ENCODE measurements around the gene MEG3. TPM values are rescaled to one million over a fixed set of nuclear protein-coding genes. Genes with fewer than 3 reads are reported as not detected.

MEG3 gene
- total and polyA plus RNA-seq, 2 of the 8 experiments (the other 6 are each of a cell fraction or from before 2014, with no cell fraction given), result 0.17 to 1.1 TPM

DNA sequence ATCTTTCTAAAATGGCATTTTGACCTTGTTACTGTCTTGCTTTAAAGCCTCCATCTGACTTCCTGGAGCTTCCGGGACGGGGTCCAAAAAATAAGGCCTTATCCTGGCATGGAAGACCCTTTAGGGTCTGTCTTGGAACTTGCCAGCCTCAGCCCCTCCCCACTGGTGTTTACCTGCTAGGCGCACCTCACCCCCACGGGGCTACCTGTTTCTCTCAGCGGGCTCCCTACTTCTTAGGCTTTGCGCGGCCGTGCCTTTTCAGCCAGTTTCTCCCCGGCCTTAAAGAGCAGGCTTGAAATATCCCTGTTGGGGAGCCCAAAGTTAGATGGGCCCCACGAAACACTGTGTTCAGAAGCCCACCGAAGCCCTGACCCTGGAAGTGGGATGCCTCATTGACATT, 72.5 kb downstream of the MEG3 start (continued):
- TF ChIP-seq, protein P1, sequence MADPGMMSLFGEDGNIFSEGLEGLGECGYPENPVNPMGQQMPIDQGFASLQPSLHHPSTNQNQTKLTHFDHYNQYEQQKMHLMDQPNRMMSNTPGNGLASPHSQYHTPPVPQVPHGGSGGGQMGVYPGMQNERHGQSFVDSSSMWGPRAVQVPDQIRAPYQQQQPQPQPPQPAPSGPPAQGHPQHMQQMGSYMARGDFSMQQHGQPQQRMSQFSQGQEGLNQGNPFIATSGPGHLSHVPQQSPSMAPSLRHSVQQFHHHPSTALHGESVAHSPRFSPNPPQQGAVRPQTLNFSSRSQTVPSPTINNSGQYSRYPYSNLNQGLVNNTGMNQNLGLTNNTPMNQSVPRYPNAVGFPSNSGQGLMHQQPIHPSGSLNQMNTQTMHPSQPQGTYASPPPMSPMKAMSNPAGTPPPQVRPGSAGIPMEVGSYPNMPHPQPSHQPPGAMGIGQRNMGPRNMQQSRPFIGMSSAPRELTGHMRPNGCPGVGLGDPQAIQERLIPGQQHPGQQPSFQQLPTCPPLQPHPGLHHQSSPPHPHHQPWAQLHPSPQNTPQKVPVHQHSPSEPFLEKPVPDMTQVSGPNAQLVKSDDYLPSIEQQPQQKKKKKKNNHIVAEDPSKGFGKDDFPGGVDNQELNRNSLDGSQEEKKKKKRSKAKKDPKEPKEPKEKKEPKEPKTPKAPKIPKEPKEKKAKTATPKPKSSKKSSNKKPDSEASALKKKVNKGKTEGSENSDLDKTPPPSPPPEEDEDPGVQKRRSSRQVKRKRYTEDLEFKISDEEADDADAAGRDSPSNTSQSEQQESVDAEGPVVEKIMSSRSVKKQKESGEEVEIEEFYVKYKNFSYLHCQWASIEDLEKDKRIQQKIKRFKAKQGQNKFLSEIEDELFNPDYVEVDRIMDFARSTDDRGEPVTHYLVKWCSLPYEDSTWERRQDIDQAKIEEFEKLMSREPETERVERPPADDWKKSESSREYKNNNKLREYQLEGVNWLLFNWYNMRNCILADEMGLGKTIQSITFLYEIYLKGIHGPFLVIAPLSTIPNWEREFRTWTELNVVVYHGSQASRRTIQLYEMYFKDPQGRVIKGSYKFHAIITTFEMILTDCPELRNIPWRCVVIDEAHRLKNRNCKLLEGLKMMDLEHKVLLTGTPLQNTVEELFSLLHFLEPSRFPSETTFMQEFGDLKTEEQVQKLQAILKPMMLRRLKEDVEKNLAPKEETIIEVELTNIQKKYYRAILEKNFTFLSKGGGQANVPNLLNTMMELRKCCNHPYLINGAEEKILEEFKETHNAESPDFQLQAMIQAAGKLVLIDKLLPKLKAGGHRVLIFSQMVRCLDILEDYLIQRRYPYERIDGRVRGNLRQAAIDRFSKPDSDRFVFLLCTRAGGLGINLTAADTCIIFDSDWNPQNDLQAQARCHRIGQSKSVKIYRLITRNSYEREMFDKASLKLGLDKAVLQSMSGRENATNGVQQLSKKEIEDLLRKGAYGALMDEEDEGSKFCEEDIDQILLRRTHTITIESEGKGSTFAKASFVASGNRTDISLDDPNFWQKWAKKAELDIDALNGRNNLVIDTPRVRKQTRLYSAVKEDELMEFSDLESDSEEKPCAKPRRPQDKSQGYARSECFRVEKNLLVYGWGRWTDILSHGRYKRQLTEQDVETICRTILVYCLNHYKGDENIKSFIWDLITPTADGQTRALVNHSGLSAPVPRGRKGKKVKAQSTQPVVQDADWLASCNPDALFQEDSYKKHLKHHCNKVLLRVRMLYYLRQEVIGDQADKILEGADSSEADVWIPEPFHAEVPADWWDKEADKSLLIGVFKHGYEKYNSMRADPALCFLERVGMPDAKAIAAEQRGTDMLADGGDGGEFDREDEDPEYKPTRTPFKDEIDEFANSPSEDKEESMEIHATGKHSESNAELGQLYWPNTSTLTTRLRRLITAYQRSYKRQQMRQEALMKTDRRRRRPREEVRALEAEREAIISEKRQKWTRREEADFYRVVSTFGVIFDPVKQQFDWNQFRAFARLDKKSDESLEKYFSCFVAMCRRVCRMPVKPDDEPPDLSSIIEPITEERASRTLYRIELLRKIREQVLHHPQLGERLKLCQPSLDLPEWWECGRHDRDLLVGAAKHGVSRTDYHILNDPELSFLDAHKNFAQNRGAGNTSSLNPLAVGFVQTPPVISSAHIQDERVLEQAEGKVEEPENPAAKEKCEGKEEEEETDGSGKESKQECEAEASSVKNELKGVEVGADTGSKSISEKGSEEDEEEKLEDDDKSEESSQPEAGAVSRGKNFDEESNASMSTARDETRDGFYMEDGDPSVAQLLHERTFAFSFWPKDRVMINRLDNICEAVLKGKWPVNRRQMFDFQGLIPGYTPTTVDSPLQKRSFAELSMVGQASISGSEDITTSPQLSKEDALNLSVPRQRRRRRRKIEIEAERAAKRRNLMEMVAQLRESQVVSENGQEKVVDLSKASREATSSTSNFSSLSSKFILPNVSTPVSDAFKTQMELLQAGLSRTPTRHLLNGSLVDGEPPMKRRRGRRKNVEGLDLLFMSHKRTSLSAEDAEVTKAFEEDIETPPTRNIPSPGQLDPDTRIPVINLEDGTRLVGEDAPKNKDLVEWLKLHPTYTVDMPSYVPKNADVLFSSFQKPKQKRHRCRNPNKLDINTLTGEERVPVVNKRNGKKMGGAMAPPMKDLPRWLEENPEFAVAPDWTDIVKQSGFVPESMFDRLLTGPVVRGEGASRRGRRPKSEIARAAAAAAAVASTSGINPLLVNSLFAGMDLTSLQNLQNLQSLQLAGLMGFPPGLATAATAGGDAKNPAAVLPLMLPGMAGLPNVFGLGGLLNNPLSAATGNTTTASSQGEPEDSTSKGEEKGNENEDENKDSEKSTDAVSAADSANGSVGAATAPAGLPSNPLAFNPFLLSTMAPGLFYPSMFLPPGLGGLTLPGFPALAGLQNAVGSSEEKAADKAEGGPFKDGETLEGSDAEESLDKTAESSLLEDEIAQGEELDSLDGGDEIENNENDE (IDR thresholded peaks at IDR 0.05; ENCODE audit: insufficient replicate concordance, low read length), result no peak
- TF ChIP-seq SUZ12 (IDR thresholded peaks at IDR 0.05; ENCODE audit: low read length), result no peak
- TF ChIP-seq TCF12 (IDR thresholded peaks at IDR 0.05; ENCODE audit: low read depth, low read length), result no peak
- TF ChIP-seq SAP30 (IDR thresholded peaks at IDR 0.05; ENCODE audit: insufficient read depth, insufficient replicate concordance, low read length), result no peak
- TF ChIP-seq RXRA (IDR thresholded peaks at IDR 0.05; ENCODE audit: insufficient read depth, low read depth, low read length), result no peak
- no peak for TF ChIP-seq GTF2F1 (IDR thresholded peaks at IDR 0.05; ENCODE audit: borderline replicate concordance, low read depth, low read length)
- TF ChIP-seq RAD21 (IDR thresholded peaks at IDR 0.05 in 1 of 2, conservative IDR thresholded peaks at IDR 0.05 in 1 of 2; ENCODE audit: low read depth in 2 of 2, low read length in 2 of 2), result no peak
- no peak for TF ChIP-seq SIX5 (IDR thresholded peaks at IDR 0.05; ENCODE audit: low read depth, low read length)
- TF ChIP-seq SP2 (IDR thresholded peaks at IDR 0.05; ENCODE audit: low read length), result no peak
- no peak for TF ChIP-seq RFX5 (IDR thresholded peaks at IDR 0.05; ENCODE audit: borderline replicate concordance, low read depth, low read length)

Measured in H1 (cell line).